Pancreas (tissue), 10 donors: ENCODE results near the gene ISLR2. TPM values are rescaled to one million over a fixed set of nuclear protein-coding genes. Genes with fewer than 3 reads are reported as not detected.

Source experiments
- ATAC-seq, 4 donors: fragments of 200-7000 bp; cut with Tn5 transposase; one replicate each; pipeline versions ENCODE4 v1.8.0 to v1.9.1; 2020; ENCODE audit warnings: mild to moderate bottlenecking in 4 of 4, moderate library complexity in 4 of 4
- DNase-seq, 6 donors: peaks; one replicate each; pipeline ENCODE4 v3.0.0-alpha.2; 2020
- FAIRE-seq: peaks from 2 replicates; lab custom pipeline; 2012; peaks lifted over from hg19 to GRCh38; lab: Jason Lieb, UNC
- H3K27ac ChIP-seq, 4 donors: fragments of 200-600 bp; sonication (generic); 1 replicate in 3 of 4; 2 replicates in 1 of 4; pipeline versions ENCODE4 v1.5.0 to v1.8.0; 2020
- H3K27me3 ChIP-seq, 4 donors: fragments of 200-600 bp; one replicate each; pipeline ENCODE4 v1.8.0; 2021
- H3K36me3 ChIP-seq, 3 donors: fragments of 200-600 bp; sonication (generic) in 1 of 3; one replicate each; pipeline versions ENCODE4 v1.5.0 to v1.8.0; 2020 to 2021
- H3K4me1 ChIP-seq, 3 donors: fragments of 200-600 bp; one replicate each; pipeline ENCODE4 v1.8.0; 2021
- H3K4me3 ChIP-seq, 4 donors: fragments of 200-600 bp; sonication (generic) in 2 of 4; one replicate each; pipeline versions ENCODE4 v1.5.0 to v1.8.0; 2020 to 2021
- H3K9me3 ChIP-seq, 4 donors: fragments of 200-600 bp; one replicate each; pipeline ENCODE4 v1.8.0; 2021
- CTCF ChIP-seq, 4 donors: fragments of 200-600 bp; sonication (generic) in 3 of 4; IDR thresholded peaks; one replicate each; pipeline versions ENCODE4 v1.5.0 to v1.8.0; 2021; ENCODE audit warnings: antibody characterized with exemption in 4 of 4
- WGBS, 2 donors: extraction: QIAGEN DNeasy Blood & Tissue Kit; methylation state at CpG; one replicate each; pipeline ENCODE4 v1.1.7; 2013; 5-methylcytosine and 5-hydroxymethylcytosine counted together
- intact Hi-C, 3 donors: fragments of 100-400 bp; cut with DNase I; formaldehyde crosslinking; loops; one replicate each; pipeline versions ENCODE4 v1.11.1 to v1.14.2; 2022
- polyA plus RNA-seq, 2 donors: library from polyadenylated mRNA; stranded (reverse); fragments of 200-250 nt; gene quantifications; one replicate each; pipeline ENCODE4 v1.2.3, GENCODE V29; 2013
- total RNA-seq, 6 donors: library from RNA; stranded (reverse); fragmentation: NEBNext Ultra II Directional in 4 of 6; extraction: Animal tissue kit (Norgen Biotek cat#: 25700) in 4 of 6; gene quantifications; one replicate each; pipeline versions ENCODE4 v1.2.1 to v1.2.4, GENCODE V29; 2021 to 2023
- donor health status: healthy with polysubstance abuse.
- donor health status: DM: no; HTN: no; CAD: no; lungs with moderate emphysema.
- donor health status: DM: no; HTN: no; CAD: no.
- donor health status: control.
- donor health status: control.
- donor health status: Bipolar disorder and iron deficiency.
- donor health status: DM: yes; HTN: yes; CAD: no.
- donor health status: DM: no; HTN: no; CAD: no.
- donor health status: DM: no; HTN: no; CAD: no.
- donor health status: DM: yes; HTN: yes; CAD: no.

ISLR2 gene
- total and polyA plus RNA-seq, 8 donors = 0.08 to 0.50 (median 0.22) TPM

DNA sequence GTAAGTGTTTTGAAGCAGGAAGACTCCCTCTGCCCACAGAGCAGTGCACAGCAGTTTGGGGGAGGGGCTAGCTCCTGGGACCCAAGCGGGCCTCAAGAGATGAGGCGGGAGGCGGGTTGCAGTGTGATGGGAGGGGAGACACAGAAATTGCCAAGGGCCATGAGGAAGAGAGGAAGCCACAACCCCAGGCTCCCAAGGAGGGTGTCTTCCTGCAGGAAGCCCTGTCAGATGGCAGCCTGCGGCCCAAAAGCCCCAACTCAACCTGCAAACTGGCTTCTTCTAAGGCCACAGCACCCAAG, 7.3 kb upstream of the ISLR2 start:
- Histone ChIP-seq H3K27ac (no peak overlapping the region), H3K27me3 (peaks cover 0 to 3% (median 1%) of the 10 kb centered on the region in 4 donors), H3K9me3 (no peaks in the 10 kb centered on the region), H3K4me3 (no peak overlapping the region), H3K36me3 (no peaks in the 10 kb centered on the region), H3K4me1 (peaks cover 0 to 6% (median 2%) of the 10 kb centered on the region in 3 donors)
- ATAC-seq (no peak), DNase-seq (no peak), FAIRE-seq (no peak)
- no peak for TF ChIP-seq CTCF (IDR thresholded peaks at IDR 0.05)
- intact Hi-C loops = loop anchor here (5.0 to 10.0 kb wide), 3 partner anchors 184 to 199 kb away; no protein-coding TSS in a partner anchor
- WGBS, 2 donors = 42 to 46% methylated on average over 4 of the region's 4 CpGs

DNA sequence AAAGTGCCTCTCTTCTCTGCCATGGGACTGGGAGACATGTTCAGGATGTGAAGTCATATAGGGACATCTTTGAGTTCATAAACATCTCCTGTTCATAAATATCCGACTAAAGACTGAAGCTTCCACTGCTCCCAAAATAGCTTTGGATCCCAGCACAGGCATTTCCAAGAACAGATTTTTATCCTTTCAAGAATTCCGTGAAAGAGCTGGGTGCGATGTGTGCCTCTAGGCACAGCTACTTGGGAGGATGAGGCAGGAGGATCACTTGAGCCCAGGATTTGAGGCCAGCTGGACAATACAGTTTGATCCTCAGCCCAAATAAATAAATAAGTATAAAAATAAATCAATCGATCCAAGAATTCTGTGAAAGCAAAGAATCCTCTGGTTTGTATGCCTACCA, 6.7 kb upstream of the ISLR2 start:
- no peak for TF ChIP-seq CTCF (IDR thresholded peaks at IDR 0.05)
- WGBS, 2 donors = 51 to 59% methylated on average over 4 of the region's 4 CpGs
- H3K4me1 ChIP-seq = peaks cover 0 to 7% (median 4%) of the 10 kb centered on the region in 3 donors
- H3K36me3 ChIP-seq = no peaks in the 10 kb centered on the region
- no peak overlapping the region for H3K4me3 ChIP-seq
- no peak for DNase-seq
- H3K27me3 ChIP-seq = peaks cover 0 to 7% (median 4%) of the 10 kb centered on the region in 4 donors
- intact Hi-C loops = loop anchor here (5.0 to 10.0 kb wide), 3 partner anchors 184 to 199 kb away; no protein-coding TSS in a partner anchor
- no peak for ATAC-seq
- FAIRE-seq = no peak
- H3K9me3 ChIP-seq = no peaks in the 10 kb centered on the region
- no peak overlapping the region for H3K27ac ChIP-seq

DNA sequence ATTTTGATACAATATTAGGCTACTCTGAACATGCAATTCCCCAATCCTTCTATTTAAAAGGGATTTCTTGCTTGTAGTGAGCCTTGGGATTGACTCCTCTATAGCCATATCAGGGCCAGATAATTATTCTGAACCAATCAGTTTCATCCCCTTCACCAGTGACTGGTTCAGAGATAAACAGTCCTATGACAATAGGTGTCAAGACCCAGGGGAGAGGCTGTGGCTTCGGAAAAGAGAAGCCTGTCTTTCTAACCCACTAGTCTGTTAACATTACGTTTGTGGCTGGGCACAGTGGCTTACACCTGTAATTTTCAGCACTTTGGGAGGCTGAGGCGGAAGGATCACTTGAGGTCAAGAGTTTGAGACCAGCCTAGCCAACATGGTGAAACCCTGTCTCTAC, 6.2 kb upstream of the ISLR2 start:
- intact Hi-C loops = loop anchor here (5.0 to 10.0 kb wide), 3 partner anchors 183 to 198 kb away; no protein-coding TSS in a partner anchor
- FAIRE-seq (no peak), ATAC-seq (no peak), DNase-seq (no peak)
- Histone ChIP-seq H3K27me3 (peaks cover 0 to 8% (median 4%) of the 10 kb centered on the region in 4 donors), H3K9me3 (no peaks in the 10 kb centered on the region), H3K27ac (no peak overlapping the region), H3K4me1 (peaks cover 0 to 7% (median 4%) of the 10 kb centered on the region in 3 donors), H3K36me3 (no peaks in the 10 kb centered on the region), H3K4me3 (no peak overlapping the region)
- no peak for TF ChIP-seq CTCF (IDR thresholded peaks at IDR 0.05)
- 52 to 58% methylated on average over 3 of the region's 3 CpGs for WGBS, 2 donors

- peaks cover 0 to 8% (median 4%) of the 10 kb centered on the region in 4 donors for H3K27me3 ChIP-seq
Observed at GRCh38 chr15:74124759-74125158, 5.6 kb upstream of the ISLR2 start.

More at GRCh38 chr15:74124759-74125158, 5.6 kb upstream of the ISLR2 start:
- Histone ChIP-seq H3K27ac (no peak overlapping the region), H3K9me3 (no peaks in the 10 kb centered on the region), H3K36me3 (no peaks in the 10 kb centered on the region), H3K4me1 (peaks cover 0 to 7% (median 4%) of the 10 kb centered on the region in 3 donors), H3K4me3 (no peak overlapping the region)
- 38 to 47% methylated on average over 7 of the region's 7 CpGs for WGBS, 2 donors
- no peak for ATAC-seq
- intact Hi-C loops = loop anchor here (5.0 to 10.0 kb wide), 3 partner anchors 183 to 198 kb away; no protein-coding TSS in a partner anchor
- DNase-seq = no peak
- no peak for FAIRE-seq
- TF ChIP-seq CTCF (IDR thresholded peaks at IDR 0.05) = no peak
